ENCODE data around the gene OSGIN1. TPM values are rescaled to one million over a fixed set of nuclear protein-coding genes. Genes with fewer than 3 reads are reported as not detected.

Gene OSGIN1, protein sequence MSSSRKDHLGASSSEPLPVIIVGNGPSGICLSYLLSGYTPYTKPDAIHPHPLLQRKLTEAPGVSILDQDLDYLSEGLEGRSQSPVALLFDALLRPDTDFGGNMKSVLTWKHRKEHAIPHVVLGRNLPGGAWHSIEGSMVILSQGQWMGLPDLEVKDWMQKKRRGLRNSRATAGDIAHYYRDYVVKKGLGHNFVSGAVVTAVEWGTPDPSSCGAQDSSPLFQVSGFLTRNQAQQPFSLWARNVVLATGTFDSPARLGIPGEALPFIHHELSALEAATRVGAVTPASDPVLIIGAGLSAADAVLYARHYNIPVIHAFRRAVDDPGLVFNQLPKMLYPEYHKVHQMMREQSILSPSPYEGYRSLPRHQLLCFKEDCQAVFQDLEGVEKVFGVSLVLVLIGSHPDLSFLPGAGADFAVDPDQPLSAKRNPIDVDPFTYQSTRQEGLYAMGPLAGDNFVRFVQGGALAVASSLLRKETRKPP
- polyA plus RNA-seq: under 1 TPM in 2 of 3 donors, not detected in 1; 0.11 to 0.59 TPM

DNA sequence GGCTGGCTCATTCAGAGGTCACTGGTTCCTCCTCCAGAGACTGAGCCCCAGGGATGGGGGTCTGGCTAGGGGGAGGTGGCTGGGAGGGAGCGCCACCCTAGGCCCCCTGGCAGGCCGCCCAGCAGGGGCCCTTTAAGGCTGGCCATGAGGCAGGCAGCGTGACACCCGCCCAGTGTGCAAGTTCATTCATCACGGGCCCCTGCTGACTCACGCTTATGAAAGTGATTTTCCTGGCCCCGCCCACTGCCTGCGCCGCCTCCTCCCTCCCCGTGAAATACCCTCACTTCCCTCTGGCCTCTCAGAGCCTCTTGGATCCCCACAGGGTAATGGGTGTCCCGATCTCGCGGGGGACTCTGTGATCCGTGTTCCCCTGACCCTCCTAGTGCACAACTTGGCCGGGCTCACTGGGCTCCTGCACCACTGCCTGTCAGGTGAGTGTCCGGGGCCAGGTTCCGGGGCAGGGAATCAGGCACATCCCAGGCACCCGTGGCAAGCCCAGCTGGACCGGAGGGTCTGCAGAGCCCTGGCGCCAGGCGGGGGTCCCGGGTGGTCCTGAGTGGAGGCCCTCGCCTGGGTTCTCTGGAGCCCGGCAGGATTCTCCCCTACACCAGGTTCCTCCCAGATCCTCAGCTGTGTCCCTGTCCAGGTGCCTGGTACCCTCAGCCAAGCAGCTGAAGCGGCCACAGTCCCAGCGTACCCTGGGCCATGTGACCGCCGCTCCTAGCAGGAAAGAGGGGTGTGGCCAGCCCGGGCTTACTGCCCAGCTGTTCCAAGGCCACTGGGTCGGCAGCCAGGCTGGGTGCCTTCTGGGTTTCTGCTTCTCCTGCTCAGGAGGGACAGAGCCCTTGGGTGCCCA is at the start of gene OSGIN1:
Gene OSGIN1, plus strand, starts transcription at position 301 of the 856 bp plus-strand sequence. CDS start 4,432 bp downstream, outside the sequence.
- peak within 1 kb of the TSS in 3 of 5 donors; percentile 71 to 72 (median 71) for H3K4me3 Mint-ChIP-seq
- H3K27me3 Mint-ChIP-seq (ENCODE audit: low read depth in 3 of 3): peaks cover 0 to 6% (median 3%) of the 10 kb centered on the region in 3 donors
- H3K4me1 Mint-ChIP-seq: peaks cover 0 to 4% of the 10 kb centered on the region in 2 donors
- H3K27ac Mint-ChIP-seq: no peak within 1 kb of the TSS
- H3K36me3 Mint-ChIP-seq: no peaks in the 10 kb centered on the region
- peak; percentile 8 to 30 (median 18) for DNase-seq
- H3K9me3 Mint-ChIP-seq: no peaks in the 10 kb centered on the region

DNA sequence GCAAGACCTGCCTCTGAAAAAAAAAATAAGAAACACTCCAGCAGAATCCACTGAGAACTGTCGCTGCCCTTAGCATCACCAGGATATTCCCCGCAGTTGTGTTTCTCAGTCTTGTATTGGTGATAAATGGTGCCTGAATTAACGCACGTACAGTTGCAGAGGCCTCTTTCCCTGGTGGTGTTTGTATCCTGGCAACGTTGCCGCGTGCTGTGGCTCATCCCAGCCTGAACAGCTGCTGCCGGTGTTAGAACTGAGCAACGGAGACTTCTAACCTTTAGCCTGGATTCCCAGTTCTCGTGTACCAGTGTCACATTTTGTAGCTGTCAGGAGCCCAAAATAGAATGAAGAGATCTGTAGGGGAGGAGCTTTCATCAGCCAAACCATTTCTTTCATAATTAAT is 49.3 kb upstream of the OSGIN1 start:
- H3K4me3 Mint-ChIP-seq: peak overlapping the region in 1 of 5 donors; percentile 46
- DNase-seq: no peak
- H3K27me3 Mint-ChIP-seq (ENCODE audit: low read depth in 3 of 3): peaks cover 0 to 3% (median 2%) of the 10 kb centered on the region in 3 donors
- no peak overlapping the region for H3K27ac Mint-ChIP-seq
- no peaks in the 10 kb centered on the region for H3K9me3 Mint-ChIP-seq
- peaks cover 41 to 73% of the 10 kb centered on the region in 2 donors for H3K4me1 Mint-ChIP-seq
- peaks cover 5 to 17% (median 6%) of the 10 kb centered on the region in 3 donors for H3K36me3 Mint-ChIP-seq

DNA sequence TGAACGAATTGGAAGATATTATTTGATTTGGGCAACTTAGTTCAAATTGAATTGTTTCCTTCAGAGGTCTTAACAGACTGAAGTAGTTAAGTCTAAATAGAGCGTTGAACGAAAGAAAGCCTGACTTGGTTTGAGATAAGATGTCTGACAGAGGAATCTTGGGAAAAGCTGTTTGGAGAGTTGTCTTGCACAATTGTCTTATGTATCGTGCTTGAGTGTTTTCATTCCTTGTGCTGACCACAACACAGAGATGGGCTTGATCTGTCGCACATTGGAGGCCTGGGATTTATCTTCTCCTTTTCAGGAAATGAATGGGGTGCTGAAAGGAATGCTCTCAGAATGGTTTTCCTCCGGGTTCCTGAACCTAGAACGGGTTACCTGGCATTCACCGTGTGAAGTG is 46.4 kb upstream of the OSGIN1 start:
- H3K36me3 Mint-ChIP-seq: peaks cover 10 to 27% (median 11%) of the 10 kb centered on the region in 3 donors
- peaks cover 0 to 2% (median 0%) of the 10 kb centered on the region in 3 donors for H3K27me3 Mint-ChIP-seq (ENCODE audit: low read depth in 3 of 3)
- no peak for DNase-seq
- H3K4me3 Mint-ChIP-seq: no peak overlapping the region
- H3K4me1 Mint-ChIP-seq: peaks cover 19 to 53% of the 10 kb centered on the region in 2 donors
- H3K27ac Mint-ChIP-seq: no peak overlapping the region
- H3K9me3 Mint-ChIP-seq: no peaks in the 10 kb centered on the region

DNA sequence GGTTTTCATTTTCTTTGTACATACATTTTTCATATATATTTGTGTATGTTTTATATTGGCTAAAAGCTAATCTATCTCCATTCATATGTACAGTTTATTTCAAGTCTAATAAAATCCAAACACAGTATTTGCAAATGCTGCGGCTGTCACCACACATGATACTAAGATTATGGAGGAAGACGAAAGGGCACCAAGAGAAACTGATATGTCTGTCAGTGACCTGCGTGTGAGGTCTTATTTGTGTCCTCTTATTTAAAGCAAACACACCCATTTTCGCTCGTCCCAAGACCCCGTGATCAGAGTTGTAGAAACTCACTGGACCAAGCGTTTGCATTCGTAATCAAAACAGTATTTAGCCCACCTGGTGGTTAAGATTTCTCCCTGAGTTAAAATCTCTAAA is 45.9 kb upstream of the OSGIN1 start:
- H3K36me3 Mint-ChIP-seq: peaks cover 10 to 31% (median 15%) of the 10 kb centered on the region in 3 donors
- H3K4me1 Mint-ChIP-seq: peaks cover 15 to 48% of the 10 kb centered on the region in 2 donors
- DNase-seq: no peak

DNA sequence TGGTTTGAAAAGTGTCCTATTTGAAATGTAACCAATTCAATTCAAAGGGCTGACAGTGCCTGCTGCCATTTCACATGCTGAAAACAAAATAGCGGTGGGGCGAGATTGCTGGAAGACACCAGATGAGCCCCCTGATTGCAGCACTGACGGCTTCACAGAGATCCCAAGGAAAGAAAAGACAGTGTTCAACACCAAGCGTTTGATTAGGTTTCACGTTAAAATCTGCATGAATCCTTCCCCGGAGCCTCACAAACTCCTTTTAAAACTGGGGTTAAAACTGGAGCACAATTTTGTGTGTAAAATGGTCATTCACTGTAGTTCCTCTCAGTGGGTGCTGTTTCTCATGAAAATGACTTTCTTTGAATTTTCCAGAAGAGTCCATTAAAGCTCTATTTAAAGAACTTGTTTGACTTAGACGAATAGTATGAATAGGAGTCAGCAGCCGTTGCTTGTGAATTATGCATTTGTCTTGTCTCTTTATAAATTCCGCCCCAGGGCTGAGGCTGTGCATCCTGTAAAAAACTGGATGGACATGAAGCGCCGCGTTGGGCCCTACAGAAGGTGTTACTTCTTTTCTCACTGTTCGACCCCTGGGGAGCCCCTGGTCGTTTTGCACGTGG is 45.3 kb upstream of the OSGIN1 start:
- Mint-ChIP-seq H3K27me3 (ENCODE audit: low read depth in 3 of 3) (peaks cover 0 to 2% (median 0%) of the 10 kb centered on the region in 3 donors), H3K9me3 (no peaks in the 10 kb centered on the region), H3K4me1 (peaks cover 10 to 44% of the 10 kb centered on the region in 2 donors), H3K36me3 (peaks cover 10 to 33% (median 17%) of the 10 kb centered on the region in 3 donors), H3K4me3 (no peak overlapping the region), H3K27ac (no peak overlapping the region)
- no peak for DNase-seq

More for the DNA sequence above, 45.9 kb upstream of the OSGIN1 start:
- Mint-ChIP-seq H3K27me3 (ENCODE audit: low read depth in 3 of 3) (peaks cover 0 to 2% (median 0%) of the 10 kb centered on the region in 3 donors), H3K27ac (no peak overlapping the region), H3K4me3 (no peak overlapping the region), H3K9me3 (no peaks in the 10 kb centered on the region)

DNA sequence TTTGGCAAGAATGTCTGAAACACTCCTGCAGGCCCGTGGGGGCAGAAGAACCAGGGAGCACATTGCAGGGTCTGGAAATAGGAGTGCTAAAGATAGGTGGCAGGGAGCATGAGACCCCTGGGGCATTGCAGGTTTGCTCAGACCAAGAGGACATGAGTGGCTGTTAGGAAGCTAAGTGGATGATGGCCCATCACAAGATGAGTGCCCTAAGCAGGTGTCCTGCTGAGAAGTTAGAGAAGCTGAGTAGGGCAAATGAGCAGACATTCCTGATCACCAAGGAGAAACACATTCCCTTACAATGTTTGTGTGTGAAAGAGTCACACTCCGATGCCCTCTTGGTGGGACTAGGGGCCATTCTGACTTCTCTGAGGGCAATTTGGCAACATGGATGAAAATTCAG is 44.2 kb upstream of the OSGIN1 start:
- H3K9me3 Mint-ChIP-seq: no peaks in the 10 kb centered on the region
- H3K4me1 Mint-ChIP-seq: peaks cover 7 to 33% of the 10 kb centered on the region in 2 donors
- H3K36me3 Mint-ChIP-seq: peaks cover 10 to 41% (median 21%) of the 10 kb centered on the region in 3 donors
- no peak overlapping the region for H3K27ac Mint-ChIP-seq
- H3K27me3 Mint-ChIP-seq (ENCODE audit: low read depth in 3 of 3): peaks cover 0 to 2% (median 0%) of the 10 kb centered on the region in 3 donors
- no peak for DNase-seq
- H3K4me3 Mint-ChIP-seq: no peak overlapping the region

DNA sequence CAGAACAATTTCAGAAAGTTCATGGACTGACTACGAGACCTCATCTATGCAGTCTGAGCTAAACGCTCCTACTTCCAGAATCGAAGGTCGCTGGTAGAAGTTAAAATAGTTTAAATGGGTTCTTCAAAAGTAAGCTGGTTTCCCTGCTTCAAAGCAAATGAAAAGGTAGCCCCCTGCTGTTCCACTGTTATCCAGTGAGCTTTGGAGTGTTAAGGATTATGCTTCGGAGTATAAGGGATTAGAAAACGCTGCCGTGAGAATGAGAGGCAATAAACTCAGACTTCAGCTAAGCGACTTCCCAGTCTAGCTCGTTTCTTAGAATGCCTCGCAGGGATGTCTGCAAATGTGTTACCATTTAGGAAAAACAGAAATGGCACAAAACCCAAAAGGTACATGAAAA is 41.8 kb upstream of the OSGIN1 start:
- Mint-ChIP-seq H3K4me1 (peaks cover 6 to 25% of the 10 kb centered on the region in 2 donors), H3K27me3 (ENCODE audit: low read depth in 3 of 3) (peaks cover 0 to 2% (median 0%) of the 10 kb centered on the region in 3 donors), H3K27ac (no peak overlapping the region), H3K9me3 (no peaks in the 10 kb centered on the region), H3K36me3 (peaks cover 19 to 49% (median 26%) of the 10 kb centered on the region in 3 donors), H3K4me3 (no peak overlapping the region)
- DNase-seq: no peak

DNA sequence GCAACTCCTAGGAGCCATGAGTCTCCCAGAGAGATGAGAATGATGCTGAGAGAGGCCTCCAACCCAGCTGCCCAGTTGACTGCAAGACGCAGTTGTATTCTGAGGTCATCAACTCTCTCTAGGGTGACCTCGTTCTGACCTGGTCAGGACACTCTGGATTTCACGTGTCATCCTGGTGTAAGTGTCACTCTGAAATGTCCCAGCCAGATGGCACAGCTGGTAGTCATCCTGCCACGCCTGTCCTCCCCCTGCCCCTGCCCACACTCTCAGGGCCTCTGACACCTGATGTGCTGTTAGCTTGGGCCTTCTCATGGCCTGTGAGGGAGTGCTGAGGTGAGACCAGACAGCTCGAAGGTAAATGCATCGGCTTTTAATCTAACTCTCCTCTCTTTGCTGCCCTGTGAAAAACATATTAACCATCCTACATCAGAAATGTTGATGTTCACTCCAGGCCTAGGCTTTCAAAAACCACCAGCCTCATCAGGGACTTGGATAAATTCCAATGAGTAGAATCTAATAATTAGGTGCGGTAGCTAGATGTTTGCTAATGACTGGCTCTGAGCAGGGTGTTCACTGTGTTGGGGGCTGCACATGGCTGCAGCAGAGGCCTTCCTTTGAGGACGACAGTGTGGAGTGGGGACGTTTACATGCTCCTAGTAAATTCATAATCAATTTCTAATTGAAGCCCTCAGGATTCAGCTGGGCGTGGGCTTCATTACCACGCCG is 40.4 kb upstream of the OSGIN1 start:
- H3K27me3 Mint-ChIP-seq (ENCODE audit: low read depth in 3 of 3): peaks cover 0 to 2% (median 0%) of the 10 kb centered on the region in 3 donors
- no peak overlapping the region for H3K27ac Mint-ChIP-seq
- no peak overlapping the region for H3K4me3 Mint-ChIP-seq
- no peak for DNase-seq
- peaks cover 19 to 44% (median 22%) of the 10 kb centered on the region in 3 donors for H3K36me3 Mint-ChIP-seq
- H3K4me1 Mint-ChIP-seq: peaks cover 6 to 14% of the 10 kb centered on the region in 2 donors
- no peaks in the 10 kb centered on the region for H3K9me3 Mint-ChIP-seq

DNA sequence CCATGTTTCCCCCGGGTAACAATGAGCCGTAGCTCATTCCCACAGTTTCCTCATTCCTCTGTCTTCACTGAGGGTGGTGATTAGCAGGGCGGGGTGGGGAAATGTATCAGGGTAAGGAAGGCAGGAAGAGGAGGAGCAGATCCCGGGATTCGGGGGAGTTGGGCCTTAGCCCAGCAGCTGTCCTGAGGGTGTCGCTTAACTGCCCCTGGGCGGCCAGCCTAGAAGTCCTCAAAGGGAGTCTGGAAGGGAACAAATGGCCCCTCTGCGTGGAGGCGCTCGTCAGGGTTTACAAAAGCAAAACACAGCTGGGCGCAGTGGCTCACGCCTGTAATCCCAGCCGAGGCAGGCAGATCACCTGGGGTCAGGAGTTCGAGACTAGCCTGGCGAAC is 39.8 kb upstream of the OSGIN1 start:
- Mint-ChIP-seq H3K9me3 (no peaks in the 10 kb centered on the region), H3K27ac (no peak overlapping the region), H3K36me3 (peaks cover 17 to 49% (median 22%) of the 10 kb centered on the region in 3 donors), H3K4me3 (no peak overlapping the region), H3K27me3 (ENCODE audit: low read depth in 3 of 3) (peaks cover 0 to 2% (median 0%) of the 10 kb centered on the region in 3 donors), H3K4me1 (peaks cover 6 to 13% of the 10 kb centered on the region in 2 donors)
- DNase-seq: no peak

DNA sequence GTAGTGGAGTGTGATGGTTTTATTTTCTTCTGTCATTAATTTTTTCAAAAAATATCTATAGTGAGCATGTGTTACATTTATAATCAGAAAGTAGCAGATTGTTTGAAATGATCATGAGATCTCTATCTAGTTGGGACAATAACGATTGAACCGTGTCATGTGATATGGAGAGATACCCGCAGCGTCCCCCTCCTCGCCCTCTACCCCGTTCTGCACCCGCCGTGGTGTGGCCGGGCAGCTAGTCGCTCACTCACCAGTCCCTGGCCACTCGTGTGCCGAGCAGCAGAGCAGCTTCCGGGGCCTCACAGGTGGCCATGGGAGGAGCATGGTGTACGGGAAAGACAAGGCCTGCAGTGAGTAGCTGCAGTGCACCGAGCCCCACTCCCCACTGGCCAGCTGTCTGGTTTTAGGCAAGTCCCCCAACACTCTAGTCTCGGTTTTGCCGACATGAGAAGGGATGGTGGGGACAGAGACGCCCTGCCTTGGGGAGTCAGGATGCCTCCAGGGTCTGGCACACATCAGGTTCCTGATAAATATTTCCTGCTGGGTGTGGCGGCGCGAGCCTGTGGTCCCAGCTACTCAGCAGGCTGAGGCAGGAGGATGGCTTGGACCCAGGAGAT is 38.8 kb upstream of the OSGIN1 start:
- H3K36me3 Mint-ChIP-seq: peaks cover 20 to 52% (median 30%) of the 10 kb centered on the region in 3 donors
- no peak overlapping the region for H3K27ac Mint-ChIP-seq
- no peak overlapping the region for H3K4me3 Mint-ChIP-seq

DNA sequence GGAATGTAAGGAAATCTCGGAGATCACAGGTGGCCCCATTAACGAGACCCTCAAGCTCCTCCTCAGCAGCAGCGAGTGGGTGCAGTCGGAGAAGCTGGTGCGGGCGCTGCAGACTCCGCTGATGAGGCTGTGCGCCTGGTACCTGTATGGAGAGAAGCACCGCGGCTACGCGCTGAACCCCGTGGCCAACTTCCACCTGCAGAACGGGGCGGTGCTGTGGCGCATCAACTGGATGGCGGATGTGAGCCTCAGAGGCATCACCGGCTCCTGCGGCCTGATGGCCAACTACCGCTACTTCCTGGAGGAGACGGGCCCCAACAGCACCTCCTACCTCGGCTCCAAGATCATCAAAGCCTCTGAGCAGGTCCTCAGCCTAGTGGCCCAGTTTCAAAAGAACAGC is 38.0 kb upstream of the OSGIN1 start:
- Mint-ChIP-seq H3K27ac (no peak overlapping the region), H3K27me3 (ENCODE audit: low read depth in 3 of 3) (peaks cover 0 to 2% (median 0%) of the 10 kb centered on the region in 3 donors), H3K9me3 (no peaks in the 10 kb centered on the region), H3K36me3 (peaks cover 24 to 54% (median 34%) of the 10 kb centered on the region in 3 donors), H3K4me1 (peaks cover 2 to 7% of the 10 kb centered on the region in 2 donors), H3K4me3 (no peak overlapping the region)
- no peak for DNase-seq

More for the DNA sequence above, 38.8 kb upstream of the OSGIN1 start:
- DNase-seq: no peak
- Mint-ChIP-seq H3K9me3 (no peaks in the 10 kb centered on the region), H3K27me3 (ENCODE audit: low read depth in 3 of 3) (peaks cover 0 to 2% (median 0%) of the 10 kb centered on the region in 3 donors), H3K4me1 (peaks cover 2 to 7% of the 10 kb centered on the region in 2 donors)

DNA sequence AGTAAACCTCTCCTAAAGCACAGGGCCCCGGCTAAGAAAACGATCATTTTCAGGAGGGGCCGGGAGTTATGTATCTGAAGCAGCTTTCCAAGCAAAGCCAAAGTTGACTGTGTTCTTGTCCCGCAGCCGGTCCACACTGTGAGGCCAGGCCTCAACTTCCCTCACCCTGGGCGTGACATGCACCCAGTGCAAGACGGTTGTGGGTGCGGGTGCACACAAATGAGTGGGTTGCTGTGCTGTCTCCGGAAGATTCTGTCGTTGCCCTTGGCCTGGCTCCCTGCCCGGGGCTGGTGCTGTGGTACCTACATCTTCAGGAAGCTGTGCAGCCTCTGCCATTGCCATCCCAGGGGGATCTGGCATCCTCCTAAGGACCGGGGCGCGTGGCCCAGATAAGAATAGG is 37.5 kb upstream of the OSGIN1 start:
- Mint-ChIP-seq H3K4me3 (no peak overlapping the region), H3K4me1 (peaks cover 2 to 8% of the 10 kb centered on the region in 2 donors), H3K9me3 (no peaks in the 10 kb centered on the region), H3K27me3 (ENCODE audit: low read depth in 3 of 3) (peaks cover 0 to 2% (median 0%) of the 10 kb centered on the region in 3 donors), H3K36me3 (peaks cover 25 to 58% (median 36%) of the 10 kb centered on the region in 3 donors), H3K27ac (no peak overlapping the region)
- DNase-seq: no peak
